Gastrocnemius medialis (tissue), 4 donors: Measurements from ENCODE around the gene MGAT5B.

ENCODE experiments used
- POLR2A ChIP-seq, 2 donors: fragments of 450-650 bp; IDR thresholded peaks; one replicate each; pipeline ENCODE4 v1.6.1; 2017; ENCODE audit warnings: antibody characterized with exemption in 2 of 2, mild to moderate bottlenecking in 2 of 2, moderate library complexity in 2 of 2
- TF ChIP-seq, protein P1 (sequence below), 5 experiments: fragments of 450-650 bp in 3 of 5; fragments of 200-600 bp in 2 of 5; sonication (generic) in 2 of 5; IDR thresholded peaks in 4 of 5; conservative IDR thresholded peaks in 1 of 5; 1 replicate in 4 of 5; 2 replicates in 1 of 5; pipeline ENCODE4 v1.5.1; 2016 to 2019; ENCODE audit warnings: antibody characterized with exemption in 5 of 5, mild to moderate bottlenecking in 3 of 5, moderate library complexity in 3 of 5

DNA sequence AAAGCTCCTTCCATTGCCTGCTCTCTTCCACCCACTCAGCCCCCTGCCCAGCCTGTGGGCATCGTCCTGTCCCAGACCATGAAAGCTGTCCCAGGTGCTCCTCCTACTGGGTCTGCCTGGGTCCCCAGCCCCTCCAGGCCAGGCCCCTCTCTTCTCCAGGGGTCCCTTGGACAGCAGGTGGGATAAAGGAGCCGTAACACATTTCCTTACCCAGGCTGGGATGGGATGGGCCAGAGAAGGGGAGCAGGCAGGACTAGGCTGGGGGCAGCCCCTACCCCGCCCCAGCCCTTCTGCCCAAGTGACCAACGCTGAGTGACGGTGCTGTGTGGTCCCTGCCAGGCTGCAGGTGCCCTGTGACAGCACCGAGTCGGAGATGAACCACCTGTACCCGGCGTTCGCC is 80.1 kb downstream of the MGAT5B start:
- TF ChIP-seq, protein P1, sequence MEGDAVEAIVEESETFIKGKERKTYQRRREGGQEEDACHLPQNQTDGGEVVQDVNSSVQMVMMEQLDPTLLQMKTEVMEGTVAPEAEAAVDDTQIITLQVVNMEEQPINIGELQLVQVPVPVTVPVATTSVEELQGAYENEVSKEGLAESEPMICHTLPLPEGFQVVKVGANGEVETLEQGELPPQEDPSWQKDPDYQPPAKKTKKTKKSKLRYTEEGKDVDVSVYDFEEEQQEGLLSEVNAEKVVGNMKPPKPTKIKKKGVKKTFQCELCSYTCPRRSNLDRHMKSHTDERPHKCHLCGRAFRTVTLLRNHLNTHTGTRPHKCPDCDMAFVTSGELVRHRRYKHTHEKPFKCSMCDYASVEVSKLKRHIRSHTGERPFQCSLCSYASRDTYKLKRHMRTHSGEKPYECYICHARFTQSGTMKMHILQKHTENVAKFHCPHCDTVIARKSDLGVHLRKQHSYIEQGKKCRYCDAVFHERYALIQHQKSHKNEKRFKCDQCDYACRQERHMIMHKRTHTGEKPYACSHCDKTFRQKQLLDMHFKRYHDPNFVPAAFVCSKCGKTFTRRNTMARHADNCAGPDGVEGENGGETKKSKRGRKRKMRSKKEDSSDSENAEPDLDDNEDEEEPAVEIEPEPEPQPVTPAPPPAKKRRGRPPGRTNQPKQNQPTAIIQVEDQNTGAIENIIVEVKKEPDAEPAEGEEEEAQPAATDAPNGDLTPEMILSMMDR (IDR thresholded peaks at IDR 0.05 in 4 of 5, conservative IDR thresholded peaks at IDR 0.05 in 1 of 5): no peak
- TF ChIP-seq POLR2A (IDR thresholded peaks at IDR 0.05): no peak
